Bronchial epithelial cell (primary cell): ENCODE results near the gene BOK. TPM values are rescaled to one million over a fixed set of nuclear protein-coding genes. Genes with fewer than 3 reads are reported as not detected.
A peak's percentile ranks its signal among the peaks of the same experiment; 100 is the strongest.

ENCODE experiments used
- DNase-seq: peaks from one replicate; pipeline ENCODE4 v3.0.0-alpha.2; 2010; ENCODE audit warnings: low read depth
- FAIRE-seq: peaks from 2 replicates; lab custom pipeline; 2011; peaks lifted over from hg19 to GRCh38; lab: Jason Lieb, UNC
- H3K27me3 ChIP-seq: 2 replicates; pipeline ENCODE4 v1.5.1; 2011; ENCODE audit warnings: low read length; ENCODE audit not compliant: control insufficient read depth, insufficient read depth
- H3K36me3 ChIP-seq: 2 replicates; pipeline ENCODE4 v1.5.1; 2011; ENCODE audit warnings: low read length; ENCODE audit not compliant: control insufficient read depth, insufficient read depth
- H3K4me3 ChIP-seq: 2 replicates; pipeline ENCODE4 v1.5.1; 2011; ENCODE audit warnings: mild to moderate bottlenecking, low read depth, low read length, control low read depth
- total RNA-seq: library from RNA; depleted of rRNA; stranded (reverse); fragments of >200 nt; gene quantifications from 2 replicates; pipeline ENCODE4 v1.2.1, GENCODE V29; 2014
- TF ChIP-seq, protein P1 (sequence below): IDR thresholded peaks from 2 replicates; pipeline ENCODE4 v1.5.1; 2011; ENCODE audit warnings: mild to moderate bottlenecking, moderate library complexity, low read length, control low read depth, inconsistent platforms; ENCODE audit not compliant: insufficient read depth, severe bottlenecking

The BOK gene
- total RNA-seq, 1 donor from 2014 or later = 19.5 TPM

DNA sequence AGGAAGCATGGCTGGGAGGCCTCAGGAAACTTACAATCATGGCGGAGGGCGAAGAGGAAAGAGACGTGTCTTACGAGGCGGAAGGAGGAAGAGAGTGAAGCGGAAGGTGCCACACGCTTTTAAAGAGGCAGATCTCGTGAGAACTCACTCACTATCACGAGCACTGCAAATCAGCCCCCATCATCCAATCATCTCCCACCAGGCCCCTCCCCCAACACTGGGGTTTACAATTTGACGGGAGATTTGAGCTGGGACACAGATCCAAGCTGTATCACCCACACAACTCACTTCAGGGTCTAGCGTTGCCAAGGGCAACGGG is 5.1 kb upstream of the BOK start:
- no peak overlapping the region for H3K4me3 ChIP-seq
- H3K36me3 ChIP-seq = no peaks in the 10 kb centered on the region
- no peak for FAIRE-seq
- no peaks in the 10 kb centered on the region for H3K27me3 ChIP-seq
- DNase-seq = no peak
- TF ChIP-seq, protein P1, sequence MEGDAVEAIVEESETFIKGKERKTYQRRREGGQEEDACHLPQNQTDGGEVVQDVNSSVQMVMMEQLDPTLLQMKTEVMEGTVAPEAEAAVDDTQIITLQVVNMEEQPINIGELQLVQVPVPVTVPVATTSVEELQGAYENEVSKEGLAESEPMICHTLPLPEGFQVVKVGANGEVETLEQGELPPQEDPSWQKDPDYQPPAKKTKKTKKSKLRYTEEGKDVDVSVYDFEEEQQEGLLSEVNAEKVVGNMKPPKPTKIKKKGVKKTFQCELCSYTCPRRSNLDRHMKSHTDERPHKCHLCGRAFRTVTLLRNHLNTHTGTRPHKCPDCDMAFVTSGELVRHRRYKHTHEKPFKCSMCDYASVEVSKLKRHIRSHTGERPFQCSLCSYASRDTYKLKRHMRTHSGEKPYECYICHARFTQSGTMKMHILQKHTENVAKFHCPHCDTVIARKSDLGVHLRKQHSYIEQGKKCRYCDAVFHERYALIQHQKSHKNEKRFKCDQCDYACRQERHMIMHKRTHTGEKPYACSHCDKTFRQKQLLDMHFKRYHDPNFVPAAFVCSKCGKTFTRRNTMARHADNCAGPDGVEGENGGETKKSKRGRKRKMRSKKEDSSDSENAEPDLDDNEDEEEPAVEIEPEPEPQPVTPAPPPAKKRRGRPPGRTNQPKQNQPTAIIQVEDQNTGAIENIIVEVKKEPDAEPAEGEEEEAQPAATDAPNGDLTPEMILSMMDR = no peak

DNA sequence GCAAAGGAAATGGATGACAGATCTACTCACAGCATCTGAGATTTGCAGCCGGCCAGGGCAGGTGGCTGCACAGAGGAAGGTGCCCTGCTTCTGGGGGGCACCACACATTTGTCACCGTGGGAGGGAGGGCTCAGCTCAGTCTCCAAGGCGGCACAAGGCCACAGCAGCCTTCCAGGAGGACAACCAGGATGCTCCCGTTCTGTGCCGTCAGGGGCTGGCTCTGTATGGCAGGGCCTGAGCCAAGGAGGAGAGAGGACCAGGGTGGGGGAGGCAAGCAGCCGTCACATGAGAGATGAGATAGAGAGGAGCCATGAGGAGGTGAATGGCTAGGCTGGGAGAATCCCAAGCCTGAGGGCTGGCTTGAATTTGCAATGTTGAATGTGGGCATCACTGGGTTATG is 4.6 kb upstream of the BOK start:
- FAIRE-seq (no peak), DNase-seq (no peak)
- H3K36me3 ChIP-seq = no peaks in the 10 kb centered on the region
- no peaks in the 10 kb centered on the region for H3K27me3 ChIP-seq
- TF ChIP-seq, protein P1 = no peak
- no peak overlapping the region for H3K4me3 ChIP-seq

DNA sequence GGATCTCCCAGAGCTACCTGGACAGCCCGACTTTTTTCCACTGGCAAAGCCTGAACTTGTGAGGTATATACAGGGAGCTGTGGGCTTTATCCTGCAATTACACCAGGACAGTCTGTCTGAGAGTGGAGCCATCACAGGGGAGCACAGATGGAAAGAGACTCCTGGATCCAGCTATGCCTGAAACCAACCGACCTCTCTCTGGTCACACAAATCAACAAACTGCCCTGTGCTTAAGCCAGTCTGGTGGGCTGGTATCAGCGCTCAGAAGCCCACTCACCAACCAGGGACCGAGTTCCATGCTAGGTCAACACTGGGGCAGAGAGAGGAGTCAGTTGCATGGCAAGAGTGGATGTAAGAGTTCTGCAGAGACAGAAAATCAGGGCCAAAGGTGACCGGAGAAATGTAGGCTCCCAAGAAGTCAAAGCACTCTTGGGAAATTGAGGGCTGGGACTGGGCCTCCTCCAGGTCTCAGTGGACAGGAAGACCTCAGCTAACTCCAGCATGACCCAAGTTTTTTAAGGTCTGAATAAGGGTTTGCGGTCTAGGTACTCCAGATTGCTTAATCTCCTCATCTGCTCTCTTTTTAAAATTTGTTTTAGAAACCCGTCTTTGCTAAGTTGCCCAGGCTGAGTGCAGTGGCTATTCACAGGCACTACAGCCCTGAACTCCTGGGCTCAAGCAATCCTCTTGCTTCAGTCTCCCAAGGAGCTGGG is 3.8 kb upstream of the BOK start:
- Histone ChIP-seq H3K27me3 (no peaks in the 10 kb centered on the region), H3K36me3 (no peaks in the 10 kb centered on the region), H3K4me3 (no peak overlapping the region)
- TF ChIP-seq, protein P1 = no peak
- DNase-seq (no peak), FAIRE-seq (no peak)

DNA sequence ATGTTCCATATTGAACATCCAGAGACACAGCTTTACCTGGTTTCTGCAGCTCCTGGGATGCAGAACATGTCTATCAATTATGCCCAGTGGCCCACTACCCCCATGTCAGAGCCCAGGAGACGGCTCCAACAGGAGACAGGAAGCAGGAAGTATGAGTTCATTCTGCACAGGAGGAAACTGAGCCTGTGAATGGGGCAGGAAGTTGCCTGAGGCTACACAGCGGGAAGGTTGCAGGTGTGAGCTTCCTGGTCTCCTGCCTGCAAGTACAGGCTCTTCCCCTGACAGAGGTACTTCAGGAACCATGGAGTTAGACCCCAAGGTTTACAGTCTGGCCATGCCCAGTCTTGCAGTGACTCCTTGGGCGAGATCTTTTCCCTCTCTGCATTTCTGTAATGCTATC is 2.8 kb upstream of the BOK start:
- Histone ChIP-seq H3K36me3 (no peaks in the 10 kb centered on the region), H3K27me3 (no peaks in the 10 kb centered on the region), H3K4me3 (no peak overlapping the region)
- TF ChIP-seq, protein P1 = no peak
- DNase-seq (peak; percentile 88), FAIRE-seq (no peak)

DNA sequence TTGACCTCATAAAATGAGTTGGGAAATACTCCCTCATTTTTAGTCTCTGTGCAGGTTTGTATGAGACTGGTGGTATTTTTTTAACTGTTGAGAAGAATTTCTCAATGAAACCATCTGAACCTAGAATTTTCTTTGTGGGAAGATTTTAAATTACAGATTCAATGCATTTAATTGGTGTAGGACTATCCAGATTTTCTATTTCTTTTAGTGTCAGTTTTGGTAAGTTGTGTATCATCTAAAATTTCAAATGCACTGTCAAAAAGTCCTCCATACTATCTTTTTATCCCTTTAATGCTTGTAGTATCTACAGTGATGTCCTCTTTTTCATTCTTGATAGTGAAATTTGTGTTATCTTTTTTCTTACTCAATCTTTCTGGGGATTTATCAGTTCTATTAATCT is 1.8 kb upstream of the BOK start:
- Histone ChIP-seq H3K4me3 (no peak overlapping the region), H3K27me3 (no peaks in the 10 kb centered on the region), H3K36me3 (no peaks in the 10 kb centered on the region)
- TF ChIP-seq, protein P1 = no peak
- FAIRE-seq (no peak), DNase-seq (no peak)
